Thyroid gland (tissue), 4 donors: ENCODE results near the gene ART5. TPM values are rescaled to one million over a fixed set of nuclear protein-coding genes. Genes with fewer than 3 reads are reported as not detected.
"Not testable (repeated sequence)": the region's sequence is repeated elsewhere in the genome, so short reads cannot be mapped to it uniquely, and the experiment has no call there.

Source experiments
- DNase-seq, 2 donors: peaks; one replicate each; pipeline ENCODE4 v3.0.0-alpha.2; 2019
- H3K27ac ChIP-seq, 3 donors: fragments of 200-600 bp; sonication (generic); 1 replicate in 2 of 3; 2 replicates in 1 of 3; pipeline ENCODE4 v1.5.1; 2016 to 2019; ENCODE audit warnings: mild to moderate bottlenecking in 1 of 3, moderate library complexity in 1 of 3
- H3K27me3 ChIP-seq: fragments of 200-600 bp; sonication (generic); one replicate; pipeline ENCODE4 v1.5.1; 2019
- H3K36me3 ChIP-seq, 2 donors: fragments of 200-600 bp; sonication (generic); one replicate each; pipeline ENCODE4 v1.5.1; 2016 to 2019
- H3K4me1 ChIP-seq, 2 donors: fragments of 200-600 bp; sonication (generic); one replicate each; pipeline ENCODE4 v1.5.1; 2017 to 2019
- H3K4me3 ChIP-seq, 3 donors: fragments of 200-600 bp; sonication (generic); replicated peaks in 1 of 3; 1 replicate in 2 of 3; 2 replicates in 1 of 3; pipeline ENCODE4 v1.5.1; 2016; ENCODE audit warnings: mild to moderate bottlenecking in 1 of 3
- H3K9me3 ChIP-seq: fragments of 200-600 bp; sonication (generic); one replicate; pipeline ENCODE4 v1.5.1; 2017
- CTCF ChIP-seq, 6 experiments: fragments of 200-600 bp in 3 of 6; fragments of 450-650 bp in 3 of 6; sonication (generic) in 3 of 6; IDR thresholded peaks; one replicate each; pipeline ENCODE4 v1.5.1; 2016 to 2019; ENCODE audit warnings: antibody characterized with exemption in 6 of 6, mild to moderate bottlenecking in 2 of 6, inconsistent platforms in 1 of 6, moderate library complexity in 1 of 6
- POLR2A ChIP-seq, 2 donors: fragments of 450-650 bp; IDR thresholded peaks; one replicate each; pipeline ENCODE4 v1.6.1; 2017; ENCODE audit warnings: antibody characterized with exemption in 2 of 2, mild to moderate bottlenecking in 2 of 2, moderate library complexity in 1 of 2
- WGBS, 2 donors: methylation state at CpG; one replicate each; pipeline ENCODE4 v1.1.5; 2017; 5-methylcytosine and 5-hydroxymethylcytosine counted together
- intact Hi-C: fragments of 100-400 bp; cut with DNase I; formaldehyde crosslinking; loops from one replicate; pipeline ENCODE4 v1.15.1; 2023
- total RNA-seq, 4 donors: library from RNA; depleted of rRNA; stranded (reverse); fragments of >200 nt; gene quantifications; one replicate each; pipeline ENCODE4 v1.2.3, GENCODE V29; 2016

Gene ART5
- total RNA-seq, 4 donors from 2014 or later = 1.6 to 11.8 (median 2.7) TPM

- intact Hi-C loops = no loop called here
- Histone ChIP-seq H3K27ac (no peak overlapping the region), H3K36me3 (no peaks in the 10 kb centered on the region), H3K27me3 (no peaks in the 10 kb centered on the region), H3K4me1 (peaks cover 13% of the 10 kb centered on the region in 2 donors), H3K4me3 (no peak overlapping the region), H3K9me3 (no peaks in the 10 kb centered on the region)
- TF ChIP-seq POLR2A (IDR thresholded peaks at IDR 0.05) (no peak), CTCF (IDR thresholded peaks at IDR 0.05) (no peak)
- WGBS, 2 donors = 84 to 86% methylated on average over 6 to 7 of the region's 7 CpGs
- no peak for DNase-seq
These were observed 3.8 kb upstream of the ART5 start for GRCh38 chr11:3645552-3645951.

- TF ChIP-seq POLR2A (IDR thresholded peaks at IDR 0.05) (no peak), CTCF (IDR thresholded peaks at IDR 0.05) (no peak)
- H3K4me1 ChIP-seq = peaks cover 13% of the 10 kb centered on the region in 2 donors
- H3K4me3 ChIP-seq = no peak within 1 kb of the TSS
- no peaks in the 10 kb centered on the region for H3K9me3 ChIP-seq
- DNase-seq = no peak
- no peak within 1 kb of the TSS for H3K27ac ChIP-seq
- 71 to 79% methylated on average over 4 of the region's 4 CpGs for WGBS, 2 donors
- H3K36me3 ChIP-seq = no peaks in the 10 kb centered on the region
- intact Hi-C loops = no loop called here
- H3K27me3 ChIP-seq = no peaks in the 10 kb centered on the region
These were observed 3.0 kb upstream of the ART5 start, which contains the start of gene ART1 for GRCh38 chr11:3644817-3645235. Gene ART1, plus strand, starts transcription at chr11:3645128. Its CDS starts 14,086 bp downstream, at chr11:3659214.

GRCh38 chr11:3643102-3643546 is 1.3 kb upstream of the ART5 start:
- H3K36me3 ChIP-seq, intact Hi-C loops, H3K27ac ChIP-seq, H3K9me3 ChIP-seq, H3K27me3 ChIP-seq: not testable (repeated sequence)
- DNase-seq = peak; percentile 27 to 35
- 40 to 41% methylated on average over 11 of the region's 11 CpGs for WGBS, 2 donors
- peaks cover 13% of the 10 kb centered on the region in 2 donors for H3K4me1 ChIP-seq
- H3K4me3 ChIP-seq = peak overlapping the region in 1 of 3 donors; percentile 62

GRCh38 chr11:3642071-3642951 is 519 bp upstream of the ART5 start:
- H3K27me3 ChIP-seq = no peaks in the 10 kb centered on the region
- peak overlapping the region in 2 of 3 donors; percentile 44 to 55 for H3K27ac ChIP-seq
- WGBS, 2 donors = 2 to 5% methylated on average over 19 to 21 of the region's 55 CpGs
- DNase-seq = peak; percentile 82 to 88
- peak overlapping the region; percentile 38 to 62 (median 45) for H3K4me3 ChIP-seq
- no peaks in the 10 kb centered on the region for H3K9me3 ChIP-seq
- H3K36me3 ChIP-seq = no peaks in the 10 kb centered on the region
- TF ChIP-seq CTCF (IDR thresholded peaks at IDR 0.05) = no peak
- TF ChIP-seq POLR2A (IDR thresholded peaks at IDR 0.05) = peak in 1 of 2 donors; percentile 79
- intact Hi-C loops = no loop called here
- peaks cover 13% of the 10 kb centered on the region in 2 donors for H3K4me1 ChIP-seq

- 59 to 67% methylated on average over 8 of the region's 8 CpGs for WGBS, 2 donors
- Histone ChIP-seq H3K4me3 (no peak overlapping the region), H3K36me3 (no peaks in the 10 kb centered on the region), H3K27ac (no peak overlapping the region), H3K4me1 (peaks cover 13% of the 10 kb centered on the region in 2 donors), H3K9me3 (no peaks in the 10 kb centered on the region), H3K27me3 (no peaks in the 10 kb centered on the region)
- intact Hi-C loops = no loop called here
- no peak for DNase-seq
- TF ChIP-seq CTCF (IDR thresholded peaks at IDR 0.05) (no peak), POLR2A (IDR thresholded peaks at IDR 0.05) (no peak)
These were observed 601 bp downstream of the ART5 start for GRCh38 chr11:3641191-3641590.
